Measurements from ENCODE around the gene ALDH18A1. TPM values are rescaled to one million over a fixed set of nuclear protein-coding genes. Genes with fewer than 3 reads are reported as not detected.

Gene ALDH18A1
- total RNA-seq, 1 experiment from 2014 or later = 70.3 TPM

- Histone ChIP-seq H3F3A (ENCODE audit: low read length, unreplicated experiment) (no peaks in the 10 kb centered on the region), H3K27me3 (ENCODE audit: low read length) (no peaks in the 10 kb centered on the region), H3K79me2 (ENCODE audit: low read length) (peaks cover 12% of the 10 kb centered on the region), H3K4me1 (ENCODE audit: insufficient read depth, low read length) (peaks cover 4% of the 10 kb centered on the region; the same call in 1 of the 2 replicates), H3K36me3 (ENCODE audit: low read depth, low read length) (no peaks in the 10 kb centered on the region), H2AFZ (ENCODE audit: low read length) (no peak overlapping the region), H3K9me2 (replicated peaks; ENCODE audit: low read length) (no peaks in the 10 kb centered on the region), H4K20me1 (ENCODE audit: low read length) (no peaks in the 10 kb centered on the region), H3K27ac (ENCODE audit: low read length) (no peak overlapping the region), H3K4me3 (ENCODE audit: low read length) (no peak overlapping the region), H3K9ac (ENCODE audit: low read length) (no peak overlapping the region), H3K4me2 (ENCODE audit: low read length) (no peak overlapping the region), H3K9me3 (ENCODE audit: low read length) (no peaks in the 10 kb centered on the region)
- no peak for ATAC-seq
- intact Hi-C loops (cut with micrococcal nuclease) = no loop called here
- no peak for TF ChIP-seq EZH2phosphoT487 (IDR thresholded peaks at IDR 0.05; ENCODE audit: borderline replicate concordance, low read length)
- no peak for TF ChIP-seq CTCF (conservative IDR thresholded peaks at IDR 0.05; ENCODE audit: low read depth, low read length)
- TF ChIP-seq EZH2 (IDR thresholded peaks at IDR 0.05; ENCODE audit: low read length, unreplicated experiment) = no peak
- no peak for DNase-seq
- BruUV-seq (replicated peaks) = no TSS peak
- ChIA-PET CTCF (no interaction called here), POLR2A (ENCODE audit: unreplicated experiment) (no interaction called here)
Measured at GRCh38 chr10:95697429-95697828, 40.9 kb upstream of the ALDH18A1 start.

- Histone ChIP-seq H3K4me3 (ENCODE audit: low read length) (no peak overlapping the region), H3K27me3 (ENCODE audit: low read length) (no peaks in the 10 kb centered on the region), H3K4me1 (ENCODE audit: insufficient read depth, low read length) (peaks cover 11% of the 10 kb centered on the region; the same call in 1 of the 2 replicates), H3K9ac (ENCODE audit: low read length) (no peak overlapping the region), H2AFZ (ENCODE audit: low read length) (0 out of 2 replicates have a peak overlapping the region, but pooled peaks have one; percentile 41), H3K4me2 (ENCODE audit: low read length) (peak overlapping the region; percentile 58; the same call in 1 of the 2 replicates), H3K79me2 (ENCODE audit: low read length) (peaks cover 24% of the 10 kb centered on the region), H3K9me2 (replicated peaks; ENCODE audit: low read length) (no peaks in the 10 kb centered on the region), H4K20me1 (ENCODE audit: low read length) (no peaks in the 10 kb centered on the region), H3K9me3 (ENCODE audit: low read length) (no peaks in the 10 kb centered on the region), H3K36me3 (ENCODE audit: low read depth, low read length) (no peaks in the 10 kb centered on the region), H3F3A (ENCODE audit: low read length, unreplicated experiment) (no peaks in the 10 kb centered on the region), H3K27ac (ENCODE audit: low read length) (no peak overlapping the region)
- ATAC-seq (no peak), DNase-seq (no peak)
- TF ChIP-seq EZH2 (IDR thresholded peaks at IDR 0.05; ENCODE audit: low read length, unreplicated experiment) = no peak
- no peak for TF ChIP-seq EZH2phosphoT487 (IDR thresholded peaks at IDR 0.05; ENCODE audit: borderline replicate concordance, low read length)
- TF ChIP-seq CTCF (conservative IDR thresholded peaks at IDR 0.05; ENCODE audit: low read depth, low read length) = no peak
- no TSS peak for BruUV-seq (replicated peaks)
- POLR2A ChIA-PET (ENCODE audit: unreplicated experiment) = no interaction called here
- intact Hi-C loops (cut with micrococcal nuclease) = loop anchor here (1.0 to 5.0 kb wide), 3 partner anchors 148 to 213 kb away; partner anchors contain the start of gene CC2D2B
- CTCF ChIA-PET = interaction anchor here (1.4 kb wide), 1 partner anchor 170 kb away, joined by 12 read pairs; no protein-coding TSS in a partner anchor
Measured at GRCh38 chr10:95694665-95695064, 38.2 kb upstream of the ALDH18A1 start.

Measured in PC-3 (cell line).